GM18951 (cell line): Measurements from ENCODE around the gene C3orf22.

Experiments used
- POLR2A ChIP-seq: IDR thresholded peaks from 4 replicates; pipeline ENCODE4 v1.6.1; 2011; ENCODE audit warnings: mild to moderate bottlenecking; ENCODE audit not compliant: insufficient read length, insufficient read depth; ENCODE audit errors: extremely low read depth
- in situ Hi-C: fragments of 300-500 bp; cut with MboI; formaldehyde crosslinking; loops from one replicate; pipeline ENCODE4 v1.12.0; 2022; ENCODE audit warnings: low sequenced_read_pairs, mixed read lengths, inconsistent platforms; ENCODE audit not compliant: unreplicated experiment

Gene C3orf22

DNA sequence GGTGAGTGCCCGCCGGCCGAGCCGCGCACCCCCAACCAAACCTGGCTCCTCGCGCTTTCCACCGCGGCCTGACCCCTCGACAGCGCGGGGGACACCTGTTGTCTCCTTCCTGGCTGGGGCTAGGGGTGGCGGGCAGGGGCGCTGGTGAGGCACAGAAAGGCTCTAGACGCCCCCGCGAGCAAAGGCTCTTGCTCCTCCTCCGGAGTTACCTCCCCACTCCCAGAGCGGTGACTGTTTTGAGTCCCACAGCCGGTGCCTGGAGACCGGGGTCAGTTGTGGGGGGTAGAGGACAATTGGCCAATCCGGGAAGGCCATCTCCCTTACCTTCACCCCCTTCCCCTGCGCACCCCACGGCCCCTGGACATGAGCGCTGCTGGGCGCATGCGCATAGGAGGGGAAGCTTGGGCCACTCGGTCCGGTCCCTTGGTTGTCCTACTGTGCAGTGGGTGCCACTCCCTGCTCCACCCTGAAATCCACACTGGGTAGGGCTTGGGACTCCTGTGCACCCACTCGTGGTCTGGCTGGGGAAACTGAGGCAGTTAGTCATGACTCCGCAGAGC is 34.2 kb downstream of the C3orf22 start:
- in situ Hi-C loops, result no loop called here
- TF ChIP-seq POLR2A, result no peak

- in situ Hi-C loops, result no loop called here
- no peak for TF ChIP-seq POLR2A
These were observed 34.8 kb downstream of the C3orf22 start, which contains the start of gene CHST13 for GRCh38 chr3:126523745-126524428. TSS of gene CHST13 (plus strand) at chr3:126524155. CDS start at chr3:126524333, 178 bp downstream.

- in situ Hi-C loops, result no loop called here
- TF ChIP-seq POLR2A, result no peak
These were observed 36.4 kb downstream of the C3orf22 start for GRCh38 chr3:126522363-126522788.

GRCh38 chr3:126521122-126521891 is 37.4 kb downstream of the C3orf22 start:
- in situ Hi-C loops, result no loop called here
- TF ChIP-seq POLR2A, result no peak

DNA sequence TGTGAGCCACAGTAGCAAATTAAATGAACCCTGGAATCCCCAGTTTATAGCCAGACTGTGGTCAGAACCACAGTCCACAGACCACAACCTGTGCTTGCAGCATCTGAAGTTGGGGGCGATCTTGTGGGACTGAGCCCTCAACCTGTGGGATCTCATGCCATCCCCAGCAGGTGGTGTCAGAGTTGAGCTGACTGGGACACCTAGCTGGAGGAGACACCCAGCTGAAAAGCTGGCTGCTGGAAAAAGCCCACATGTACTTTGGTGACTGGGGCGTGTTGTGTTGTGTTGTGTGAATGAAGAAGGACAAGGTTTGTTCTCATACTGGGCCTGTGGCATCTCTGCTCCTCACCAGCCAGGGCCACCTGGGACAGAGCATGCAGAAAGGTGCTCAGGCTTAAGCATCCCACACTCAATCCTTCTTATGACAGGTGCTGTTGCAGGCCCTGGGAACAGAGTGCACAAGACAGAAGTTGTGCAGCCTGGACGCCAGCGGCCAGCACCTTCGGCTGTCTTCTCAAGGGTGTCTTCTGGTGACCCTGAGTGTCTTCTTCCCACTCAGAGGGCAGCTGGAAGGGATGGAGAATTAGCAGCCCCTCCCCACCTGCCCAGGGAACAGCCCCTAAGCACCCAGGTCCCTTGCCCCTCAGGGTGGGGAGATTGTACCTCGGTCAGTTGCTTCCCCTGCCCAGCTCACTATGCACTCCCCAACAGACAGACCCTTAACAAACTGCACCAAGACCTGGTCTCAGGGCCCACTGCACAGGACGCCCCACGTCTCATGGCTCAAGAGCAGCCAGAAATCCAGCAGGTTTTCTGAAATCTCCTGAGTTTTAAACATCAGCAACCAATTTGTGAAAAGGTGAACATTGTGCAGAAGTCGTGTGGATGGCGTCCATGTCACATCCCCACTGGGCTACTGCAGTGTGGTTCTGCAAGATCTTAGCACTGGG is 39.0 kb downstream of the C3orf22 start:
- no peak for TF ChIP-seq POLR2A
- in situ Hi-C loops, result no loop called here

GRCh38 chr3:126518779-126519177 is 40.0 kb downstream of the C3orf22 start:
- no peak for TF ChIP-seq POLR2A
- in situ Hi-C loops, result no loop called here

DNA sequence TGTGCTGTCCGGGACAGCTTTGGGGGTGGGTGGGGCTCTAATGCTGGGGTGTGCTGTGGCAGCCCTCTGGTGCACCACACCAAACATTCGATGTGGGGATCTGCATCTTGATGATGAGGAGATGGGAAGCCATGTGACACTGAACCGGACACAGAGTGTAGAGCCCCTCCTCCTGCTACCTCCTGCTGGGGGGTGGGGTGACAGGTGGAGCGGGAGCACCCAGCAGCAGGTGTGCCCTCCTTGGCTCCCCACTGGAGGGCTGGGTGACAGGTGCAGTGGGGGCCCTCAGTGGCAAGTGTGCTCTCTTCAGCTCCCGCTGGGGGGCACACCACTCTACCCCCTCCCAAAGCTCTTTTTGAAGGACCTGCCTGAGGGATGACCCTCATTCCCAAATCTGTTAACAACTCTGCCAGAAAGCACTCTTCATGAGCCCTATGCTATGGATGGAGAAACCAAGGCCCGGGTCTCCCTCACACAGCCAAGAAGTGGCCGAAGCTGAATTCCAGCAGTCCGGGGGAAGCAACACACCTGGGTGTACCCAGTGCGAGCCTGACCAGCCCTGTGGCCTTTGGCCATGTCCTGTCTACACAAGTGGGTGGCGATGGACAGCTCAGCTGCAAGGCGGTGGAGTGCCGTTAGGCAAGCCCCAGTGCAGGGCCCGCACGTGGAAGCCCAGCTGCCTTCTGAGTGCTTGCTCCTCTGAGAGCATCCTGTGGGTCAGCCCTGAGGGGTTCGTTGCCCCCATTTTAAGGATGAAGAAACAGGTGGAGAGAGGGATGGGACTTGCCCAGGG is 40.5 kb downstream of the C3orf22 start:
- in situ Hi-C loops, result no loop called here
- no peak for TF ChIP-seq POLR2A

- TF ChIP-seq POLR2A, result no peak
- in situ Hi-C loops, result no loop called here
These were observed 41.3 kb downstream of the C3orf22 start, which contains the start of gene UROC1 for GRCh38 chr3:126517291-126517951. TSS of gene UROC1 (minus strand) at chr3:126517773. CDS start at chr3:126517719, 54 bp downstream.

DNA sequence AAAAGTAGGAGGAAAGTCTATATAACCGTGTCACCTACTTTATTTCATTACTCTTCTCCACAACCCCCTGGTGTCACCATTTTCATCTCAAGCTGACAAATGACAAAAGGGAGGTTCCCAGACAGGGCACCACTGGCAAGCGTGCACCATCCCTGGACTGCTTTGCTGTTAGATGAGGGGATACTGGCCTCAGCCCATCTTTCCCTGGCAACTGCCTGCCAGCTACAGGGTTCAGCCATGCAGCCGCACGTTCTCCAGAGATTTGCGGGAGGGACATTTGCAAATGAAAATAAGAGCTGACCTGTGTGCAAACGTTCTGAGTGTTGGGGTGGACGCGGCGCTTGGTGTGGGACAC is 41.8 kb downstream of the C3orf22 start:
- no peak for TF ChIP-seq POLR2A
- in situ Hi-C loops, result no loop called here

DNA sequence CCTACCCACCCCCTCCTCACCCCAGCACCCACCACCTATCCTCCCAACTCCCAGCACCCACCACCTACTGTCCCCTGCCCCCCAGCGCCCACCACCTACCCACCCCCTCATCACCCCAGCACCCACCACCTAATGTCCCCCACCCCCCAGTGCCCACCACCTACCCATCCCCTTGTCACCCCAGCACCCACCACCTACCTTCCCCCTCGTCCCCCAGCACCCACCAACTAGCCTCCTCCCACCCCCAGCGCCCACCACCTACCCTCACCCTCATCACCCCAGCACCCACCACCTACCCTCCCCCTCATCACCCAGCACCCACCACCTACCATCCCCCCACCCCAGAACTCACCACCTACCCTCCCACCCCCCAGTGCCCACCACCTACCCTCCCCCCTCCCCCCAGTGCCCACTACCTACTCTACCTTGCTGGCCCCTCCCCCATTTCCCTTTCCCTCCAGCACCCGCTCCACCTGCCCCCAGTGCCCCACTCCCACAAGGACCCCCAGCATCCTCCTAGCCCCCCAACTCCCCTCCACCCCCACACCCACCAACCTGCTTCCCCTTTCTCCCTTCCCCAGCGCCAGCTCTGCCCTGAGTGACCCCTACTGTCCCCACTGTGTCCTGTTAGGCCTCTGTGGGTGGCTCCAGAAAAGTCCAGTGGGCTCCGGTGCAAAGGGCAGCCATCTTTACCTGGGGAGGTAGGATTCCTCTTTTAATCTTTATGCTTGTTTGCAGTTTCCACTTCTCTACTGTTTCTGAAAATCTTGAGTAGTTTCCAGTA is 42.4 kb downstream of the C3orf22 start:
- in situ Hi-C loops, result no loop called here
- no peak for TF ChIP-seq POLR2A
